ENCODE results near the gene GLCE. TPM values are rescaled to one million over a fixed set of nuclear protein-coding genes. Genes with fewer than 3 reads are reported as not detected.

The GLCE gene
- total and polyA plus RNA-seq, 4 donors, result 6.8 to 26.3 (median 13.7) TPM

GRCh38 chr15:69145694-69146492 lies 14.5 kb upstream of the GLCE start:
- Histone ChIP-seq H3K9ac (ENCODE audit: low read depth in 1 of 2, low read length in 2 of 2) (no peak overlapping the region), H3K27ac (ENCODE audit: low read depth in 1 of 2, low read length in 2 of 2) (no peak overlapping the region), H3K4me3 (ENCODE audit: low read depth in 1 of 3, low read length in 3 of 3) (no peak overlapping the region), H3K9me3 (ENCODE audit: control insufficient read depth in 4 of 4, low read length in 3 of 4) (no peaks in the 10 kb centered on the region), H3K36me3 (ENCODE audit: control insufficient read depth in 4 of 4, insufficient read depth in 3 of 4, low read depth in 1 of 4, low read length in 3 of 4) (no peaks in the 10 kb centered on the region), H3K27me3 (ENCODE audit: control insufficient read depth in 4 of 4, insufficient read depth in 4 of 4, low read length in 3 of 4) (no peaks in the 10 kb centered on the region), H3K4me1 (ENCODE audit: control insufficient read depth in 4 of 4, insufficient read depth in 4 of 4, low read length in 3 of 4) (no peaks in the 10 kb centered on the region)
- TF ChIP-seq YY1 (IDR thresholded peaks at IDR 0.05) (no peak), CTCF (IDR thresholded peaks at IDR 0.05; ENCODE audit: low read depth, low read length, missing input control) (no peak), MAX (IDR thresholded peaks at IDR 0.05) (no peak), SP1 (IDR thresholded peaks at IDR 0.05) (no peak), NR2F2 (IDR thresholded peaks at IDR 0.05) (no peak), HNF4A (conservative IDR thresholded peaks at IDR 0.05) (no peak), REST (IDR thresholded peaks at IDR 0.05) (no peak), ATF3 (IDR thresholded peaks at IDR 0.05) (no peak), FOXA1 (IDR thresholded peaks at IDR 0.05) (no peak), RAD21 (IDR thresholded peaks at IDR 0.05) (no peak), ZBTB33 (IDR thresholded peaks at IDR 0.05) (no peak), TAF1 (conservative IDR thresholded peaks at IDR 0.05) (no peak), JUND (IDR thresholded peaks at IDR 0.05) (no peak), EGR1 (IDR thresholded peaks at IDR 0.05; ENCODE audit: low read depth in 2 of 2) (no peak), GABPA (IDR thresholded peaks at IDR 0.05 in 1 of 2, conservative IDR thresholded peaks at IDR 0.05 in 1 of 2) (no peak), HNF4G (IDR thresholded peaks at IDR 0.05) (no peak), RXRA (IDR thresholded peaks at IDR 0.05) (no peak)
- 66% methylated on average over 7 of the region's 7 CpGs for WGBS
- DNase-seq (ENCODE audit: low spot score), result no peak

Measured in liver (tissue), 9 donors.